ENCODE results near the gene FAM13C.

FAM13C gene

DNA sequence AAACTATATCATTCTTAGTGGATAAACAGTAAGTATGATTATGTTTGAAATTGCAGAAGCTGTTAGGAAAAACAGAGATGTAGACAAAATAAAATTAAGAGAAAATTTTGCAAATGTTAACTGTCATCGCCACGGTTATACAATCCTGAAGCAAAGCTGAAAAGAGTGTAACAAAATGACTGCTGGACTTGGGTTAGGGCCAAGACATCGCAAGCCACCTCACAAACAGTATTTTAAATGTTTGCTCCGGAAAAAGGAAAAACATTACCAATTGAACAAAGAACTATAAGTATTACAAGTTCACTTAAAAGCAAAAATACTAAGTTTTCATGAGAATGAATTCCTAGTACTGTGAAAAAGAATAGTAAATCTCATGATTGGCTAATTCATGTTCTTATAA lies 60.0 kb downstream of the FAM13C start:
- no peak overlapping the region for H3K4me3 ChIP-seq (ENCODE audit: low read depth, low read length)
- TF ChIP-seq, protein P1, sequence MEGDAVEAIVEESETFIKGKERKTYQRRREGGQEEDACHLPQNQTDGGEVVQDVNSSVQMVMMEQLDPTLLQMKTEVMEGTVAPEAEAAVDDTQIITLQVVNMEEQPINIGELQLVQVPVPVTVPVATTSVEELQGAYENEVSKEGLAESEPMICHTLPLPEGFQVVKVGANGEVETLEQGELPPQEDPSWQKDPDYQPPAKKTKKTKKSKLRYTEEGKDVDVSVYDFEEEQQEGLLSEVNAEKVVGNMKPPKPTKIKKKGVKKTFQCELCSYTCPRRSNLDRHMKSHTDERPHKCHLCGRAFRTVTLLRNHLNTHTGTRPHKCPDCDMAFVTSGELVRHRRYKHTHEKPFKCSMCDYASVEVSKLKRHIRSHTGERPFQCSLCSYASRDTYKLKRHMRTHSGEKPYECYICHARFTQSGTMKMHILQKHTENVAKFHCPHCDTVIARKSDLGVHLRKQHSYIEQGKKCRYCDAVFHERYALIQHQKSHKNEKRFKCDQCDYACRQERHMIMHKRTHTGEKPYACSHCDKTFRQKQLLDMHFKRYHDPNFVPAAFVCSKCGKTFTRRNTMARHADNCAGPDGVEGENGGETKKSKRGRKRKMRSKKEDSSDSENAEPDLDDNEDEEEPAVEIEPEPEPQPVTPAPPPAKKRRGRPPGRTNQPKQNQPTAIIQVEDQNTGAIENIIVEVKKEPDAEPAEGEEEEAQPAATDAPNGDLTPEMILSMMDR (conservative IDR thresholded peaks at IDR 0.05; ENCODE audit: low read depth, low read length) = no peak
- DNase-seq (ENCODE audit: low read depth) = no peak

GRCh38 chr10:59301067-59301754 lies 61.1 kb downstream of the FAM13C start:
- TF ChIP-seq, protein P1 (conservative IDR thresholded peaks at IDR 0.05; ENCODE audit: low read depth, low read length) = no peak
- no peak overlapping the region for H3K4me3 ChIP-seq (ENCODE audit: low read depth, low read length)
- no peak for DNase-seq (ENCODE audit: low read depth)

DNA sequence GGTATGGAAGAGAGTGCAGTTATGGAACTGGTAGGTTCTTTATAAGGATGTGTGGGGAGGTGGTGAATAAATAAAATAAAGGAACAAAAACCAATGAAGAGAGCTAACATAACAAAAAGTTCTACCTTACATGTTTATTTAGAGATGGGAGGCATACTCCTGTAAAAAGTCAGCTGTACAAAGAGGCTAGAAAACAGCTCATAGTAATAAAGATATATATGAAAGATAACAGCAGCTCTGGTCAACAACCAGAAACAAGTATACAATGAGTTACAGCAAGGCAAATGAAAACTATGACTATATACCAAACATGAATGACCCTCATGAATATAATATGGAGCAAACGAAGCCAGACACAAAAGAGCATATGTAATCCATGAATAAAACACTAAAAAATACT lies 62.0 kb downstream of the FAM13C start:
- H3K4me3 ChIP-seq (ENCODE audit: low read depth, low read length) = no peak overlapping the region
- TF ChIP-seq, protein P1 (conservative IDR thresholded peaks at IDR 0.05; ENCODE audit: low read depth, low read length) = no peak

DNA sequence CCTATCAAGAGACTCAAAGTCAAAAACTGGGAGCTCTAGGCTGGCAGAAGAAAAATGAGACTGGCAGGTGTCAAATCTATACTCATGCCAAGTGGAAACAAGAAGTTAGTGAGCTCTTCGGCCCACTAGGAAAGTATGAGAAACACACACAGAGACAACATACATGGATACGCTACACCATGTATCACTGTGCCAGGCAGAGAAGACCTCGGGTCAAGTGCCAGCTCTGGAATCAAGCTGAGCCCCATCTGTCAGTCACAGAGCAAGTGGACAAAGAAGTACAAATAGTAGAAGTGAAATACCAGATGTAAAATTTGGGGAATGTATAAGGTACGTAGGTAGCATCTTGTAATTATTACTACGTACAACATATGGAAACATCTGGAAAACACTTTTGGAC lies 62.4 kb downstream of the FAM13C start:
- TF ChIP-seq, protein P1 (conservative IDR thresholded peaks at IDR 0.05; ENCODE audit: low read depth, low read length) = no peak
- no peak for DNase-seq (ENCODE audit: low read depth)
- H3K4me3 ChIP-seq (ENCODE audit: low read depth, low read length) = no peak overlapping the region

More for the DNA sequence above, 62.0 kb downstream of the FAM13C start:
- DNase-seq (ENCODE audit: low read depth) = no peak

DNA sequence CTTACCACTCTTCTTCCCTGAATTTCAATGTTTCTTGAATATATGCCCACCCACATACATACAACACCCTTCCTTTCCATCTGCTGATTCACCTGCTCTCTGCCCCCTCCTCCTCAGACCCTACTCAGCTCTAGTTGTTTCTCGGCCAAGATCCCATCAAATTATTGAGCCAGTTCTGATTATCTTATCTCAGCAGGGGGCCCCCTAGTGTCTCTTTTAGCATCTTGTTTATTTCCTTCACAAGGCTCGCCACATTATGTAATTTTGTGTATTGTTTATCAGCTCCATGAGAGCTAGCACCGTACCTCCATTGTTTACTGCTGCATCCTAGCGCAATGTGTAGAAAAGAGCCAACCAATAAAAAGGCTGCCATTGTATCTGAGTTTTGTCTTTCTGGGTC lies 71.9 kb downstream of the FAM13C start:
- no peak overlapping the region for H3K4me3 ChIP-seq (ENCODE audit: low read depth, low read length)
- no peak for DNase-seq (ENCODE audit: low read depth)
- TF ChIP-seq, protein P1 (conservative IDR thresholded peaks at IDR 0.05; ENCODE audit: low read depth, low read length) = no peak

- DNase-seq (ENCODE audit: low read depth) = no peak
- TF ChIP-seq, protein P1 (conservative IDR thresholded peaks at IDR 0.05; ENCODE audit: low read depth, low read length) = no peak
- no peak overlapping the region for H3K4me3 ChIP-seq (ENCODE audit: low read depth, low read length)
These were observed 72.5 kb downstream of the FAM13C start for GRCh38 chr10:59289853-59290252.

GRCh38 chr10:59287587-59288255 lies 74.6 kb downstream of the FAM13C start:
- H3K4me3 ChIP-seq (ENCODE audit: low read depth, low read length) = no peak overlapping the region
- DNase-seq (ENCODE audit: low read depth) = no peak
- TF ChIP-seq, protein P1 (conservative IDR thresholded peaks at IDR 0.05; ENCODE audit: low read depth, low read length) = no peak

Data from choroid plexus epithelial cell (primary cell).